Measurements from ENCODE around the gene ALX4.
A peak's percentile ranks its signal among the peaks of the same experiment; 100 is the strongest.

ALX4 gene

DNA sequence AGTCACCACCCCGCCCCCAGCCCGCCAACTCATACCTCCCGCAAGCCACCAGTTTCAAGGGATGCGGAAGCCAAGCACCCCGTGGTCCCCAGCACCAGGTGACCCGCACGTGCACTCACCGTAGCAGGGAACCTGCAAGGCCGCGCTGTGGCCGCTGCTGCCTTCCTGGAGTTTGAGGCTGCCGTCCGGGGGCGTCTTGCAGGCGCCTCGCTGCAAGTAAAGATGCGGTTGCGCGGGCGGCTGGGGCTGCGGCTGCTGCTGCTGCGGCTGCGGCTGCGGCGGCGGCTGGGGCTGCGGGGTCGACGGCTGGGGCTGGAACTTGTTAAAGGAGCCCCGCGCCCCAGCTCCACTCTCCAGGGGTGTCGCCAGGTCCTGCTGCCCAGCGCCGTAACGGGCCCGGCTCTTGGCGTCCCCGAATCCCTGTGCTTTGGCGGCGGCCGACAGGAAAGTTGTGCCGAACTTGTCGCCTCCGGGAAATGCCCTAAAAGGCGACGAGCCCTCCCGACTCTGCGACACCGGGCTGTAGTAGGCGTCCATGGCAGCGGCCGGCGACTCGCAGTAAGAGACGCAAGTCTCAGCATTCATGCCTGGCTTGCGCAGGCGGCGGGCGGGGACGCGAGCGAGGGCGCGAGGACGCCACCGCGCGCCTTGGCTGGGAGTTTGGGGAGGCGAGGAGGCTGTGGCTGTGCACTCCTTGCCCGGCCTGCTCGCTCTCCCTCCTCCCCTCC, at the start of gene ALX4:
Gene ALX4, minus strand, starts transcription at position 662 of the 728 bp plus-strand sequence. Its CDS starts 77 bp downstream, at position 585.
- Histone ChIP-seq H3K9ac (ENCODE audit: low read length) (no peak within 1 kb of the TSS), H3K27me3 (replicated peaks; ENCODE audit: control insufficient read depth, insufficient read depth, low read length) (peaks cover 81% of the 10 kb centered on the region), H3K4me1 (ENCODE audit: control insufficient read depth, insufficient read depth, low read length) (peaks cover 8% of the 10 kb centered on the region), H3K9me3 (ENCODE audit: control insufficient read depth, low read length) (peaks cover 5% of the 10 kb centered on the region), H3K4me3 (ENCODE audit: low read length) (peak within 1 kb of the TSS; percentile 61), H3K36me3 (ENCODE audit: control insufficient read depth, insufficient read depth, low read length, severe bottlenecking) (no peaks in the 10 kb centered on the region)
- DNase-seq (ENCODE audit: low read depth), result peak; percentile 92

DNA sequence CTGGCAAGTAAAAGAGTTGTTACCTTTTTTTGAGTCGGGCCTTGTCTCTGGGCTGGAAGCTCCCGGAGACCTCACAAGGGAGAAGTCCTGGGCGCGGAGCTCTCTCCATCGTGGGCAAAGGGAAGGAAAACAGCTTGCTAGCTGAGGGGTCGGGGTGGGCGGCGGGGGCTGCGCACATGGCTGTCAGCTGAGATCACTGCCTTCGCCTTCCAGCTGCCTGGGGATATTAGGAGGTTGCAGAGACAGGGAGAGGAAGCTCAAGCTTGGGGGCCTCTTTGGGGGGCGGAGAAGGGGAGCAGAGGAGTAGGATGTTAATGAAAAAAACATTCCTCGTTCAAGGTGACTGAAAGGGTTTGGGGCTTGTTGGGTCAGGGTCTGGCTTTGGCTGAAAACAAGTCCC, 49.2 kb upstream of the ALX4 start:
- Histone ChIP-seq H3K4me3 (ENCODE audit: low read length) (no peak overlapping the region), H3K27me3 (replicated peaks; ENCODE audit: control insufficient read depth, insufficient read depth, low read length) (peaks cover 91% of the 10 kb centered on the region), H3K36me3 (ENCODE audit: control insufficient read depth, insufficient read depth, low read length, severe bottlenecking) (no peaks in the 10 kb centered on the region), H3K4me1 (ENCODE audit: control insufficient read depth, insufficient read depth, low read length) (peaks cover 4% of the 10 kb centered on the region), H3K9ac (ENCODE audit: low read length) (no peak overlapping the region), H3K9me3 (ENCODE audit: control insufficient read depth, low read length) (peaks cover 15% of the 10 kb centered on the region)
- DNase-seq (ENCODE audit: low read depth), result no peak

DNA sequence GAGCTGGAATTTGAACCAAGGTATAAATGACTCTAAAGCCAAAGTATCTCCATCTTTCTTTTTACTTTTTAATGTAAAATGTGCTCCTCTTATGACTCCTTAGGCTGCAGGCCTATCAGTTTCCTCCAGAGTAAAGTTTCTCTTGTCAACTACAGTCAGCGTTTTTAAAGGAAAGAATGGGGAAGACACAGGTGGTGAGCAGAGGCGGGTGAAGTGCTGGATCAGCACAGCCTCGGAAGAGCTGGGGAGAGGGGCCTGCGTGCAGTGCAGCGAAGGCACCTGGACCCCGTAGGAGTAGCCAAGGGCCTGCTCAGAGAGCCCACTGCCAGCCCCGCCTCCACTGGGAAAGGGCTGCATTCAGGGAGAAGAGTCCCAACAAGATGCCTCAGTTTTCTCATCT, 48.8 kb upstream of the ALX4 start:
- H3K27me3 ChIP-seq (replicated peaks; ENCODE audit: control insufficient read depth, insufficient read depth, low read length), result peaks cover 92% of the 10 kb centered on the region
- DNase-seq (ENCODE audit: low read depth), result no peak
- H3K9ac ChIP-seq (ENCODE audit: low read length), result no peak overlapping the region
- H3K4me1 ChIP-seq (ENCODE audit: control insufficient read depth, insufficient read depth, low read length), result peaks cover 4% of the 10 kb centered on the region
- no peaks in the 10 kb centered on the region for H3K36me3 ChIP-seq (ENCODE audit: control insufficient read depth, insufficient read depth, low read length, severe bottlenecking)
- H3K4me3 ChIP-seq (ENCODE audit: low read length), result no peak overlapping the region
- H3K9me3 ChIP-seq (ENCODE audit: control insufficient read depth, low read length), result peaks cover 11% of the 10 kb centered on the region

GRCh38 chr11:44357711-44358110, 47.8 kb upstream of the ALX4 start:
- no peaks in the 10 kb centered on the region for H3K36me3 ChIP-seq (ENCODE audit: control insufficient read depth, insufficient read depth, low read length, severe bottlenecking)
- H3K4me3 ChIP-seq (ENCODE audit: low read length), result no peak overlapping the region
- peaks cover 4% of the 10 kb centered on the region for H3K4me1 ChIP-seq (ENCODE audit: control insufficient read depth, insufficient read depth, low read length)
- H3K27me3 ChIP-seq (replicated peaks; ENCODE audit: control insufficient read depth, insufficient read depth, low read length), result peaks cover 86% of the 10 kb centered on the region
- no peak overlapping the region for H3K9ac ChIP-seq (ENCODE audit: low read length)
- H3K9me3 ChIP-seq (ENCODE audit: control insufficient read depth, low read length), result peaks cover 4% of the 10 kb centered on the region
- no peak for DNase-seq (ENCODE audit: low read depth)

DNA sequence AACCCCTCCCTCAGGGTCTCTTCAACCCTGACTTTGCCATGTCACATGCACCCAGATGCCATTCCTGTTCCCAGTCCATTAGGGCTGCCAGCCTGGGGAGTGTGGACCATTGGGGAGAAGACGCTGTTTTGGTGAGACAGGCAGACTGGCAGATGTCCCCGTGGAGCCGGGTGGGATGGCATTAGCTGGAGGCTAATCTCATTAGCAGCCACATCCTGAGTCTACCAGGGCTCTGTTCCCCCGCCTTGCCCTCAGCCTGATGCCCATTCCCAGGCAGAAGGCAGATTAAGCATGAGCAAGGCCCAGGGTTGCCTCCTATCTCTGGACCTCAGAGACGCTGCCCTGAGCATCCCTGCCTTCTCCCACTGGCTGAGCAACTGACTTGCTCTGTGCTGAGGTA, 46.4 kb upstream of the ALX4 start:
- no peak overlapping the region for H3K9ac ChIP-seq (ENCODE audit: low read length)
- H3K9me3 ChIP-seq (ENCODE audit: control insufficient read depth, low read length), result peaks cover 4% of the 10 kb centered on the region
- H3K4me1 ChIP-seq (ENCODE audit: control insufficient read depth, insufficient read depth, low read length), result no peaks in the 10 kb centered on the region
- no peaks in the 10 kb centered on the region for H3K36me3 ChIP-seq (ENCODE audit: control insufficient read depth, insufficient read depth, low read length, severe bottlenecking)
- no peak for DNase-seq (ENCODE audit: low read depth)
- H3K4me3 ChIP-seq (ENCODE audit: low read length), result no peak overlapping the region
- peaks cover 82% of the 10 kb centered on the region for H3K27me3 ChIP-seq (replicated peaks; ENCODE audit: control insufficient read depth, insufficient read depth, low read length)

DNA sequence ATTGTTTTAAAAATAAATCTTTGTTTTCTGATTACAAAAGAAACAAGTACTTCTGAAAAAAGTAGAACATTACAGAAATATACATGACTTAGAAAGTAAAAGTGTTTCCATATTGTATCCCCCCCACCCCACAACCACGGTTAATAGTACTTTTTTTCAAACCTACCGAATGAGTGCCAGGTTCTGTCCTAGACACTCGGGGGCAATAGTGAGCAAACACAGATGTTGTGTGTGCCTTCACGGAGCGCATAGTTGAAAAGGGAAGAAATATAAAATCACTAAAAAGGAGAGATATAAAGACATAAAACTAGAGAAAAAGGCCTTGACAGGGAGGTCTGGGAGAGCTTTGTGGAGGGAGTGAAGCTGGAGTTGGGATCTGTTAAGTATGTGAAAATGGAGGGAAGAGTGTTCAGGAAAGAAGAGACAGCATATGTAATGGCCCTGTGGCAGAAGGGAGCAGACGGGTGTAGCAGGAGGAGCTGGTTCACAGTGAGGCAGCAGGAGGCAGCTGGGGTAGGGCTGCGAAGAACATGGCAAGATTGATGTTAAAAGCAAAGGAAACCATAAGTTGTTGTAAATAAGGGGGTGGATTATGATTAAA, 42.1 kb upstream of the ALX4 start:
- no peak overlapping the region for H3K4me3 ChIP-seq (ENCODE audit: low read length)
- no peaks in the 10 kb centered on the region for H3K9me3 ChIP-seq (ENCODE audit: control insufficient read depth, low read length)
- H3K36me3 ChIP-seq (ENCODE audit: control insufficient read depth, insufficient read depth, low read length, severe bottlenecking), result no peaks in the 10 kb centered on the region
- no peaks in the 10 kb centered on the region for H3K4me1 ChIP-seq (ENCODE audit: control insufficient read depth, insufficient read depth, low read length)
- no peak for DNase-seq (ENCODE audit: low read depth)
- H3K27me3 ChIP-seq (replicated peaks; ENCODE audit: control insufficient read depth, insufficient read depth, low read length), result peaks cover 73% of the 10 kb centered on the region
- no peak overlapping the region for H3K9ac ChIP-seq (ENCODE audit: low read length)

DNA sequence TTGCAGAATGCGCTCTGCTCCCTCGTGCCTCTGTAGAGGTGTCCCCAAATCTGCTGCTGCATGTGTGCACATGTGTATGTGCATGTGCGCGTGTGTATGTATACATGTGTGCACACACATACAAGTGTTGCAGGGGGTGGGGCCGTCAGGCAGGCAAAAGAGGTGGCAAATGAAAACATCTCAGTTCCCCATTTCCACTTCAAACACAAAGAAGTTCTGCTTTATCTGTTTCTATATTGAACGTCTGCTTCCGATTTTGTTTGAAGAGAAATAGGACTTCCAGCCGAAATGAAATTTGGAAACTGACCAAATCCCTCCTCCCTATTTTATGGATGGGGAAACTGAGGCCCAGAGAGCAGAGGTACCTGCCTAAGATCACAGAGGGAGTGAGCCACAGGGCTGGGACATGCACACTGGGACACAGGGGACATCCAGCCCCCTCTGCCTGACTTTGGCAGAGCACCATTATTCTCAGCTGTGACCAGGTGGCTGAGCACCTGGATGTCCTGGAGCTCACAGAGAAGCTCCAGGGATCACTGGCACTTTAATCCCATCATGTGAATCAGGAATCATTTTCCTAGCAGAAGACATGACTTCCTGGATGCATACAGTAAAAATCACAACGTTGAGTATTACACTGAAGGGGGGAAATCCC, 41.2 kb upstream of the ALX4 start:
- H3K9me3 ChIP-seq (ENCODE audit: control insufficient read depth, low read length), result no peaks in the 10 kb centered on the region
- DNase-seq (ENCODE audit: low read depth), result no peak
- H3K9ac ChIP-seq (ENCODE audit: low read length), result no peak overlapping the region
- H3K36me3 ChIP-seq (ENCODE audit: control insufficient read depth, insufficient read depth, low read length, severe bottlenecking), result no peaks in the 10 kb centered on the region
- H3K4me1 ChIP-seq (ENCODE audit: control insufficient read depth, insufficient read depth, low read length), result no peaks in the 10 kb centered on the region
- H3K4me3 ChIP-seq (ENCODE audit: low read length), result no peak overlapping the region
- peaks cover 74% of the 10 kb centered on the region for H3K27me3 ChIP-seq (replicated peaks; ENCODE audit: control insufficient read depth, insufficient read depth, low read length)

DNA sequence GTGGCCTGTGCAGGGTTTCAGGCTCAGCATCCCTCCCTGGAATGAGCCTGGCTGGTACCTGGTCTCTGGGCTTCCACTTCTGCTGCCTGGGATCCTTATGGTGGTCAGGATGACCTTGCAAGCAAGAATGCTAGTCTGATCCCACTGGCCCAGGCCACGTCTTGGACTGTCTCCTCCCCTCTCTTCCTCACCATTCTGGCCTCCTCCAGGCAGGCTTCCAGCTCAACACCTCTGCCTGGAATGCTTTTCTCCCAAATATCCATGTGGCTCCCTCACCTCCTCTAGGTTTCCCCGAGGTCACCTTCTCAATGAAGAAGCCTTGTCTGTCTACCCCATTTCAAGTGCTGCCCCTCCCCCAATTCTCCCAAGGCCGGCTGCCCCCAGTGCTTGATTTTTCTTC, 39.4 kb upstream of the ALX4 start:
- Histone ChIP-seq H3K9me3 (ENCODE audit: control insufficient read depth, low read length) (no peaks in the 10 kb centered on the region), H3K4me1 (ENCODE audit: control insufficient read depth, insufficient read depth, low read length) (no peaks in the 10 kb centered on the region), H3K36me3 (ENCODE audit: control insufficient read depth, insufficient read depth, low read length, severe bottlenecking) (no peaks in the 10 kb centered on the region), H3K9ac (ENCODE audit: low read length) (no peak overlapping the region), H3K4me3 (ENCODE audit: low read length) (no peak overlapping the region), H3K27me3 (replicated peaks; ENCODE audit: control insufficient read depth, insufficient read depth, low read length) (peaks cover 75% of the 10 kb centered on the region)
- no peak for DNase-seq (ENCODE audit: low read depth)

- no peaks in the 10 kb centered on the region for H3K36me3 ChIP-seq (ENCODE audit: control insufficient read depth, insufficient read depth, low read length, severe bottlenecking)
- no peak overlapping the region for H3K9ac ChIP-seq (ENCODE audit: low read length)
- no peak overlapping the region for H3K4me3 ChIP-seq (ENCODE audit: low read length)
- no peaks in the 10 kb centered on the region for H3K9me3 ChIP-seq (ENCODE audit: control insufficient read depth, low read length)
- peaks cover 75% of the 10 kb centered on the region for H3K27me3 ChIP-seq (replicated peaks; ENCODE audit: control insufficient read depth, insufficient read depth, low read length)
- DNase-seq (ENCODE audit: low read depth), result no peak
- H3K4me1 ChIP-seq (ENCODE audit: control insufficient read depth, insufficient read depth, low read length), result no peaks in the 10 kb centered on the region
Measured at GRCh38 chr11:44348721-44349120, 38.8 kb upstream of the ALX4 start.

- H3K4me3 ChIP-seq (ENCODE audit: low read length), result no peak overlapping the region
- no peak for DNase-seq (ENCODE audit: low read depth)
- H3K9me3 ChIP-seq (ENCODE audit: control insufficient read depth, low read length), result no peaks in the 10 kb centered on the region
- no peaks in the 10 kb centered on the region for H3K4me1 ChIP-seq (ENCODE audit: control insufficient read depth, insufficient read depth, low read length)
- peaks cover 79% of the 10 kb centered on the region for H3K27me3 ChIP-seq (replicated peaks; ENCODE audit: control insufficient read depth, insufficient read depth, low read length)
- no peaks in the 10 kb centered on the region for H3K36me3 ChIP-seq (ENCODE audit: control insufficient read depth, insufficient read depth, low read length, severe bottlenecking)
- no peak overlapping the region for H3K9ac ChIP-seq (ENCODE audit: low read length)
Measured at GRCh38 chr11:44348114-44348513, 38.2 kb upstream of the ALX4 start.

DNA sequence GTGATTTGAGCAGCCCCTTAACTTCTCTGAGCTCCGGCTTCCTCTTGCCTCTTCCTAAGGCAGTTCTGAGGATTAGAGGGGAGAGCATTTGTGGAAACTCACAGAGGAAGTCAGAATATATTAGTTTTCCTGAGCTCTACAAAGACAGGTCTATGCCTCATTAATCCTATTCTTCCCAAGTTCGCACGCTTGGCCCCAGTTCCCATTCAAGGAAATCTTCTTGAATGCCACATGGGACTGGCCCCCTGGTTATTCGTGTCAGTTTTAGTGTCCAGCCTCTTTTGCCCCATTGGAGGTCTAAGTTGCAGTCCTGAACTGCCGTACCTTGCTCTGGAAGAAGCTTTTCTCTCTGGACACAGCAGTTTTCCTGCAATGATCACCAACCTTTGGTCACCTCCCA, 37.6 kb upstream of the ALX4 start:
- Histone ChIP-seq H3K9ac (ENCODE audit: low read length) (no peak overlapping the region), H3K4me3 (ENCODE audit: low read length) (no peak overlapping the region), H3K27me3 (replicated peaks; ENCODE audit: control insufficient read depth, insufficient read depth, low read length) (peaks cover 81% of the 10 kb centered on the region), H3K9me3 (ENCODE audit: control insufficient read depth, low read length) (no peaks in the 10 kb centered on the region), H3K4me1 (ENCODE audit: control insufficient read depth, insufficient read depth, low read length) (no peaks in the 10 kb centered on the region), H3K36me3 (ENCODE audit: control insufficient read depth, insufficient read depth, low read length, severe bottlenecking) (no peaks in the 10 kb centered on the region)
- DNase-seq (ENCODE audit: low read depth), result no peak
